Gastroesophageal sphincter (tissue), 4 donors: ENCODE data around the gene UBE2N. TPM values are rescaled to one million over a fixed set of nuclear protein-coding genes. Genes with fewer than 3 reads are reported as not detected.
"Not testable (repeated sequence)": the region's sequence is repeated elsewhere in the genome, so short reads cannot be mapped to it uniquely, and the experiment has no call there.

Source experiments
- ATAC-seq: fragments of 150-250 bp; one replicate; pipeline ENCODE4 v1.9.1; 2016; ENCODE audit warnings: mild to moderate bottlenecking, moderate library complexity
- H3K27ac ChIP-seq, 4 donors: fragments of 200-600 bp; sonication (generic) in 3 of 4; 1 replicate in 3 of 4; 2 replicates in 1 of 4; pipeline ENCODE4 v1.5.1; 2016 to 2019
- H3K27me3 ChIP-seq: fragments of 200-600 bp; sonication (generic); one replicate; pipeline ENCODE4 v1.5.1; 2019
- H3K36me3 ChIP-seq, 2 donors: fragments of 200-600 bp; sonication (generic); one replicate each; pipeline ENCODE4 v1.5.1; 2019; ENCODE audit warnings: control low read depth in 1 of 2
- H3K4me1 ChIP-seq, 3 donors: fragments of 200-600 bp; sonication (generic); 1 replicate in 2 of 3; 2 replicates in 1 of 3; pipeline ENCODE4 v1.5.1; 2016 to 2019; ENCODE audit warnings: control low read depth in 2 of 3
- H3K4me3 ChIP-seq, 2 donors: fragments of 200-600 bp; sonication (generic); one replicate each; pipeline ENCODE4 v1.5.1; 2019; ENCODE audit warnings: mild to moderate bottlenecking in 1 of 2, moderate library complexity in 1 of 2
- H3K9me3 ChIP-seq, 3 donors: fragments of 200-600 bp; sonication (generic); one replicate each; pipeline ENCODE4 v1.5.1; 2017 to 2019; ENCODE audit warnings: control low read depth in 2 of 3
- EP300 ChIP-seq: sonication (generic); formaldehyde crosslinking; IDR thresholded peaks from one replicate; pipeline ENCODE4 v1.6.1; 2017; ENCODE audit warnings: antibody characterized with exemption, mild to moderate bottlenecking
- POLR2A ChIP-seq, 2 donors: fragments of 450-650 bp; IDR thresholded peaks; one replicate each; pipeline ENCODE4 v1.6.1; 2017; ENCODE audit warnings: antibody characterized with exemption in 2 of 2, mild to moderate bottlenecking in 2 of 2, moderate library complexity in 1 of 2
- POLR2AphosphoS5 ChIP-seq: sonication (generic); formaldehyde crosslinking; IDR thresholded peaks from one replicate; pipeline ENCODE4 v1.6.1; 2017; ENCODE audit warnings: antibody characterized with exemption
- WGBS, 2 donors: methylation state at CpG; one replicate each; pipeline ENCODE4 v1.1.5; 2018; ENCODE audit warnings: low coverage in 1 of 2; 5-methylcytosine and 5-hydroxymethylcytosine counted together
- total RNA-seq, 4 donors: library from RNA; depleted of rRNA; stranded (reverse); fragments of >200 nt; gene quantifications; one replicate each; pipeline ENCODE4 v1.1.0, GENCODE V29; 2016
- TF ChIP-seq, protein P1 (sequence below), 4 experiments: fragments of 200-600 bp in 2 of 4; fragments of 450-650 bp in 2 of 4; sonication (generic) in 1 of 4; IDR thresholded peaks; one replicate each; pipeline ENCODE4 v1.5.1; 2017 to 2019; ENCODE audit warnings: antibody characterized with exemption in 4 of 4, mild to moderate bottlenecking in 2 of 4, moderate library complexity in 2 of 4

UBE2N gene
- total RNA-seq, 4 donors from 2014 or later, result 44.4 to 64.2 (median 53.4) TPM

DNA sequence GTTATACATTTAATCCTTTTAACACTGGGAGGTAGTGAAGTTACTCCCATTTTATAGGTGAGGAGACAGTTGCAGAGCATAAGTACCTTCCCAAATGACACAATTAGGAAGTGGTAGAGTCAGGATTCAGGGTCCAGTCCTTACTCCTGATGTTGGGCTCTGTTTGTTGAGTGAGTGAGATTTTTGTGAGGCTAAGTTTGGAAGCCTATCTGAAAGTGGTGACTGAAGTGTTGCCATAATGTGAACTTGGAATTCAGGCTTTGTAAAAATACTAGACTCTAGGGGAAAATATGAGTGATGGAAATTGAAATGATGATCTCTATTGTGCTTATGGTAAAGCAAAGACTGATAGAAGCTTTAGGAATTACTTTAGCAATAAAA is 61.8 kb downstream of the UBE2N start:
- Histone ChIP-seq H3K9me3 (no peaks in the 10 kb centered on the region), H3K27me3 (no peaks in the 10 kb centered on the region), H3K27ac (peak overlapping the region; percentile 84 to 99 (median 96)), H3K4me1 (peaks cover 0 to 68% (median 21%) of the 10 kb centered on the region in 3 donors), H3K36me3 (peaks cover 0 to 6% of the 10 kb centered on the region in 2 donors), H3K4me3 (peak overlapping the region; percentile 68 to 90)
- no peak for TF ChIP-seq POLR2AphosphoS5
- ATAC-seq, result no peak

DNA sequence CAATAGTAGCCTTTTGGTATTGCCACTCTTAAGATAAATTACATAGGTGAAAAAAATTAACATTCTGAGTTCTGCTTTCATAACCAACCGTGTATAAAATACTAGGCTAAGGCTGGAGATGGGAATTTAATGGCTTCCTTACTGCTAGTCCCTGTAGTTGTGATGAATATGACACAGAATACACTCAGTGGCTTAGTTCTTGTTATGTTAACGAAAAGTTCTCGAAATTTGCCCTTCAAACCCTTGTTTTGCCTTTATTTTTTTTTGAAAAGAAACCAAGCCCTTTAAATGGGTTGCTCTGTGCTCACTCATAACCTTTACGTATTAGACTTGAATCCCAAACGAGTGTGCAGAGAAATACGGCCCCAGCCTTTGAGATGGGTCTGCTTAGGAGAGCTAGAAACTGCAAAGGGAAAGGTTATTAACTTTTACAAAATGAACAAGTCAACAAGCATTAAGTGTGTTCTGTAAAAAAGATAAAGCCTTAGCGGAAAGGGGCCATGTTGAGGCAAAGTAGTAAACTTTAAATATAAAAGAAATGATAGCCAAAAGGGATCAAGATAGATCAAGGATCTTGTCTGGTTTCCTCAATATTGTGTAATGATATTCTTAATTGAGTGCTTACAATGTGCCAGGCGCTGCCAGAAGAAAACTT is 62.3 kb downstream of the UBE2N start:
- H3K27ac ChIP-seq, result peak overlapping the region; percentile 84 to 99 (median 96)
- peaks cover 0 to 6% of the 10 kb centered on the region in 2 donors for H3K36me3 ChIP-seq
- no peak for ATAC-seq
- H3K9me3 ChIP-seq, result no peaks in the 10 kb centered on the region
- peak overlapping the region; percentile 68 to 90 for H3K4me3 ChIP-seq
- peaks cover 0 to 68% (median 21%) of the 10 kb centered on the region in 3 donors for H3K4me1 ChIP-seq
- no peaks in the 10 kb centered on the region for H3K27me3 ChIP-seq
- TF ChIP-seq POLR2A (IDR thresholded peaks at IDR 0.05) (no peak), EP300 (no peak), POLR2AphosphoS5 (no peak)
- TF ChIP-seq, protein P1, sequence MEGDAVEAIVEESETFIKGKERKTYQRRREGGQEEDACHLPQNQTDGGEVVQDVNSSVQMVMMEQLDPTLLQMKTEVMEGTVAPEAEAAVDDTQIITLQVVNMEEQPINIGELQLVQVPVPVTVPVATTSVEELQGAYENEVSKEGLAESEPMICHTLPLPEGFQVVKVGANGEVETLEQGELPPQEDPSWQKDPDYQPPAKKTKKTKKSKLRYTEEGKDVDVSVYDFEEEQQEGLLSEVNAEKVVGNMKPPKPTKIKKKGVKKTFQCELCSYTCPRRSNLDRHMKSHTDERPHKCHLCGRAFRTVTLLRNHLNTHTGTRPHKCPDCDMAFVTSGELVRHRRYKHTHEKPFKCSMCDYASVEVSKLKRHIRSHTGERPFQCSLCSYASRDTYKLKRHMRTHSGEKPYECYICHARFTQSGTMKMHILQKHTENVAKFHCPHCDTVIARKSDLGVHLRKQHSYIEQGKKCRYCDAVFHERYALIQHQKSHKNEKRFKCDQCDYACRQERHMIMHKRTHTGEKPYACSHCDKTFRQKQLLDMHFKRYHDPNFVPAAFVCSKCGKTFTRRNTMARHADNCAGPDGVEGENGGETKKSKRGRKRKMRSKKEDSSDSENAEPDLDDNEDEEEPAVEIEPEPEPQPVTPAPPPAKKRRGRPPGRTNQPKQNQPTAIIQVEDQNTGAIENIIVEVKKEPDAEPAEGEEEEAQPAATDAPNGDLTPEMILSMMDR (IDR thresholded peaks at IDR 0.05), result no peak
- 2 to 4% methylated on average over 8 of the region's 8 CpGs for WGBS, 2 donors

DNA sequence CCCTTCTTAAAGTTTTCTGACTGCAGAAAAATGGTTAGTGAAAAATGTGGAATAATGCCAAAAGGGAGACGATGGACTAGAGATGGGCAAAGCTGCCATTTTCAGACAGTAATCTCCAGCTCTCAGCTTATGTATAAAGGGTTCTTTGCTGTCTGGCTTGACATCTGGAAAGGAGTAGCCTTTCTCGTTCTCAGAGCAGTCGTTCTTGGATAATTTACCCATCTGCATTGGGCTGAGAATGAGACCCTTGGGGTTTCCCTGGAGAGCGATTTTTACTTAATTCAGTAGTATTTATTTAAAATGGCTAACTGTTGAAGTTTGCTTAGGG is 62.8 kb downstream of the UBE2N start:
- no peaks in the 10 kb centered on the region for H3K9me3 ChIP-seq
- peaks cover 0 to 68% (median 23%) of the 10 kb centered on the region in 3 donors for H3K4me1 ChIP-seq
- ATAC-seq, result no peak
- no peaks in the 10 kb centered on the region for H3K27me3 ChIP-seq
- H3K27ac ChIP-seq, result peak overlapping the region; percentile 84 to 99 (median 96)
- TF ChIP-seq, protein P1 (IDR thresholded peaks at IDR 0.05), result no peak
- no peak for TF ChIP-seq POLR2A (IDR thresholded peaks at IDR 0.05)
- no peak for TF ChIP-seq POLR2AphosphoS5
- TF ChIP-seq EP300, result no peak
- H3K36me3 ChIP-seq, result peaks cover 0 to 4% of the 10 kb centered on the region in 2 donors
- H3K4me3 ChIP-seq, result peak overlapping the region; percentile 68 to 90
- 0% methylated on average over 4 of the region's 4 CpGs for WGBS, 2 donors

DNA sequence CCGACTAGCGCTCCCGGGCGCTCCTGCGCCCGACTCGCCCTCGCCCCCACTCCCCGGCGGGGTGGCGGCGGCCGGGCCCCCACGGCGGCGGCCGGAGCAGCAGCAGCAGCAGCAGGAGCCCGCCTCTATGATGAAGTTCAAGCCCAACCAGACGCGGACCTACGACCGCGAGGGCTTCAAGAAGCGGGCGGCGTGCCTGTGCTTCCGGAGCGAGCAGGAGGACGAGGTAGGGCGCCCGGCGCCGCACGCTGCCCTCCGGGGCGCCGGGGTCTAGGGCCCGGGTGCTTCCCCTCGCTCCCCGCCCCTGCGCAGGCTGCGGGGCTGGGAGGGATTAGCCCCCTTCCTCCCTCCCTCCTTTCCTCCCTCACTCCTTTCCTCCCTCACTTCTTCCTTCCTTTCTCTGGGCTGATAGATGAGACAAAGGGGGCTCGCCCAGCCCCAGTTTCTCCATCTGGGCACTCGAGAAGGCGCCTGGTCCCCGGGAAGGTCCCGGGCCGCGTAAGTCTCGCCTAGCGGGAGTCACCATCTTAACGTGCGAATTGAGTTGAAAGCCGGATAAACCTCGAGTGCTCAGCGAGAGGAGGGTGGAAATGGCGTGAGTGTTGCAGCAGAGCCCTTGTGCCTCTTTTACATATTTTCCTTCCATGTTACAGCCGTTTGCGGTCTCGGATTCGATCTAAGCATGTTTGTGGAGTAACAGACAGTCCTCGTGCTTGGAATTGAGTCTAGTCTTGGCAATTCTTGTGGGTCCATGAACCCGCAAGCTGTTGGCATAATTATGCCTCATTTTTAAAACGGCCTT is 63.4 kb downstream of the UBE2N start:
- H3K4me3 ChIP-seq, result peak overlapping the region; percentile 68 to 90
- peaks cover 0 to 66% (median 21%) of the 10 kb centered on the region in 3 donors for H3K4me1 ChIP-seq
- H3K27me3 ChIP-seq, H3K9me3 ChIP-seq, H3K36me3 ChIP-seq: not testable (repeated sequence)
- peak; percentile 0 for ATAC-seq
- TF ChIP-seq POLR2A (IDR thresholded peaks at IDR 0.05), result peak in 1 of 2 donors; percentile 14
- peak; percentile 10 for TF ChIP-seq POLR2AphosphoS5
- WGBS, 2 donors, result 0% methylated on average over 2 to 13 of the region's 64 CpGs
- H3K27ac ChIP-seq, result peak overlapping the region; percentile 84 to 99 (median 96)

DNA sequence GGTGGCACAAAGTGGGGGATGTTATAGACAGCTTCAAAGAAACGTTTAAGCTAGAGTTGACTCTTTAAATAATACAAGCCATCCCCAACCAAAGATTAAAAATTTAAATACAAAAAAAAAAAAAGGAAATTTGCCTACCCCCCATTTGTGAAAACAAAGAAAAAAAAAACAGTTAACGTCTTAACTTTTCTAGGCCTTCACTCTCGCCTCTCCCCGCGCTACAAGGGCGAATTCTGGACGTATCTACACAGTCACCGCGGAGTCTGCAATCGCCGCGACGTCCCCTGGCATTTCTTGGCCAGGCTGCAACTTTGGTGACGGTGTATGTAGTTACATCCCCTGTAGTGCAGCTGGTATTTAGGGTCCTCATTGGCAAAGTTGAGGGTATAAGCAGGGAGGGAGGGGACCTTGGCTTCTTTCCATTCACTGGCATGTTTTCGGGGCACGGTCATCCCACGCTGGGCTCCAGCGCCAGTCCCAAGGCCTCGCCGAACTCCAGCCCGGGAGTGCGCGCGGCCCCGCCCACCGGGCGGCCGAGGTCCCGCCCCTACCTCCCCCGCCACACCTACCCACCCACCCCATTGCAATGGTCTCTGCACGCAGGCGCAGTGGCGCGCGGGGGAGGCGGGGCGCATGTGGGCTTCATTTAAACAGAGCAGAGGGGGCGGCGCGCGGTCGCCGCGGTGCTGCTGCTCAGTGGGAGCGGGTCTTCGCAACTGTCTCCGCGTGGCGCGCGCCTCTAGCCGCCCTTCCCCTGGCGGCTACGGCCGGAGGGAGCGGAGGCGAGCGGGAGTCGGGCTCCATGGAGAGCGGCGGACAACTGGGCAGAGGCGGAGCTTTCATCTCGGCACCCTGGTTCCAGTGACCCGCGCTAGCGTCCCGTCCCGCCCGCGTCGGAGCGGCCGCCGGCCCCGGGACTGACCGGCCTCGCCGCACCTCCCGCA is 64.2 kb downstream of the UBE2N start, which contains the start of gene NUDT4:
NUDT4 (plus strand) TSS at position 674 of the 944 bp plus-strand sequence. CDS start 398 bp downstream, outside the sequence.
- WGBS, 2 donors, result 6 to 8% methylated on average over 12 to 14 of the region's 79 CpGs
- TF ChIP-seq POLR2AphosphoS5 (peak; percentile 95), EP300 (no peak), POLR2A (IDR thresholded peaks at IDR 0.05) (peak; percentile 93 to 96)
- TF ChIP-seq, protein P1 (IDR thresholded peaks at IDR 0.05), result peak in 2 of 4 experiments; percentile 16 to 20

More for the DNA sequence above, 64.2 kb downstream of the UBE2N start, which contains the start of gene NUDT4:
- H3K27me3 ChIP-seq, result no peaks in the 10 kb centered on the region
- peak within 1 kb of the TSS; percentile 84 to 99 (median 96) for H3K27ac ChIP-seq
- H3K36me3 ChIP-seq, result no peaks in the 10 kb centered on the region
- H3K9me3 ChIP-seq, result no peaks in the 10 kb centered on the region
- ATAC-seq, result peak; percentile 92
- peaks cover 0 to 57% (median 16%) of the 10 kb centered on the region in 3 donors for H3K4me1 ChIP-seq
- H3K4me3 ChIP-seq, result peak within 1 kb of the TSS; percentile 68 to 90
